ENCODE measurements around the gene SLC9B2. TPM values are rescaled to one million over a fixed set of nuclear protein-coding genes. Genes with fewer than 3 reads are reported as not detected.

The SLC9B2 gene
- total and polyA plus RNA-seq, 2 donors (not counting 1 experiment from before 2014, with no cell fraction given): 16.4 to 37.6 TPM

DNA sequence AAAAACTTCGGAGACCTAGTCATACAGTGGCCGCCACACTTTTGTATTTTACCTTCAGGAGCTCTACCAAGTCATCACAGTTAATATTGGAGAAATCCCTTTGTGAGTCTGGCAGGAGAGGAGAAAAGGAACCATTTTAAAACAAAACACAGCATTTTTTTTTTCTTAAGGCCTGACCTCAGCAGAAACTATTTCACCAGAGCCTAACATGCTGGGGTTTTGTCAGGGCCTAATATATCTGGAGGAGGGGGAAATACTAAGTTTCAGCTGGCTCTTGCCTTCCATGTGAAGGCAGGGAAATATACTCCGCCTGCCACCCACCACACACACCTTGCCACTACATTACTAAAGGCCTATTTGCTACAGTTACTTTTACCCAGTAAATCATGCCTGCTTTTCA lies 49.6 kb upstream of the SLC9B2 start:
- ATAC-seq (ENCODE audit: low read depth): no peak
- DNase-seq: no peak
- Histone ChIP-seq H3K4me3 (ENCODE audit: control extremely low read depth in 1 of 5, extremely low read depth in 1 of 5, insufficient read depth in 1 of 5, low read depth in 2 of 5, low read length in 4 of 5) (no peak overlapping the region), H3K4me2 (replicated peaks; ENCODE audit: low read depth, low read length, poor library complexity, severe bottlenecking) (no peak overlapping the region), H4K20me1 (ENCODE audit: control insufficient read depth, insufficient read depth, low read length, poor library complexity, severe bottlenecking) (no peaks in the 10 kb centered on the region), H3K4me1 (ENCODE audit: control insufficient read depth in 2 of 2, insufficient read depth in 2 of 2, low read length in 2 of 2) (no peaks in the 10 kb centered on the region), H3K9me3 (ENCODE audit: control extremely low read depth in 1 of 3, control insufficient read depth in 2 of 3, insufficient read depth in 1 of 3, low read length in 2 of 3) (peaks cover 0 to 5% (median 0%) of the 10 kb centered on the region in 3 donors), H3K79me2 (ENCODE audit: control insufficient read depth, insufficient read depth, low read length) (no peaks in the 10 kb centered on the region), H3K27ac (ENCODE audit: low read length in 2 of 2) (no peak overlapping the region), H3K27me3 (replicated peaks in 1 of 4; ENCODE audit: control extremely low read depth in 1 of 4, control insufficient read depth in 3 of 4, insufficient read depth in 4 of 4, low read length in 3 of 4) (no peaks in the 10 kb centered on the region), H3K9ac (ENCODE audit: low read length) (no peak overlapping the region), H2AFZ (ENCODE audit: insufficient read depth, low read depth, low read length, poor library complexity, severe bottlenecking) (no peak overlapping the region), H3K36me3 (replicated peaks in 1 of 2; ENCODE audit: control extremely low read depth in 1 of 2, control insufficient read depth in 1 of 2, extremely low read depth in 1 of 2, insufficient read depth in 2 of 2, low read length in 1 of 2) (peaks cover 0 to 2% of the 10 kb centered on the region in 2 experiments)
- H3K27me3 Mint-ChIP-seq: no peaks in the 10 kb centered on the region
- ChIA-PET CTCF (no interaction called here), POLR2A (no interaction called here)
- TF ChIP-seq, protein P1, sequence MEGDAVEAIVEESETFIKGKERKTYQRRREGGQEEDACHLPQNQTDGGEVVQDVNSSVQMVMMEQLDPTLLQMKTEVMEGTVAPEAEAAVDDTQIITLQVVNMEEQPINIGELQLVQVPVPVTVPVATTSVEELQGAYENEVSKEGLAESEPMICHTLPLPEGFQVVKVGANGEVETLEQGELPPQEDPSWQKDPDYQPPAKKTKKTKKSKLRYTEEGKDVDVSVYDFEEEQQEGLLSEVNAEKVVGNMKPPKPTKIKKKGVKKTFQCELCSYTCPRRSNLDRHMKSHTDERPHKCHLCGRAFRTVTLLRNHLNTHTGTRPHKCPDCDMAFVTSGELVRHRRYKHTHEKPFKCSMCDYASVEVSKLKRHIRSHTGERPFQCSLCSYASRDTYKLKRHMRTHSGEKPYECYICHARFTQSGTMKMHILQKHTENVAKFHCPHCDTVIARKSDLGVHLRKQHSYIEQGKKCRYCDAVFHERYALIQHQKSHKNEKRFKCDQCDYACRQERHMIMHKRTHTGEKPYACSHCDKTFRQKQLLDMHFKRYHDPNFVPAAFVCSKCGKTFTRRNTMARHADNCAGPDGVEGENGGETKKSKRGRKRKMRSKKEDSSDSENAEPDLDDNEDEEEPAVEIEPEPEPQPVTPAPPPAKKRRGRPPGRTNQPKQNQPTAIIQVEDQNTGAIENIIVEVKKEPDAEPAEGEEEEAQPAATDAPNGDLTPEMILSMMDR (IDR thresholded peaks at IDR 0.05): no peak
- no peak for TF ChIP-seq EZH2 (IDR thresholded peaks at IDR 0.05; ENCODE audit: borderline replicate concordance, insufficient read depth, low read depth, low read length, poor library complexity, severe bottlenecking)
- no peak overlapping the region for H3K27ac Mint-ChIP-seq
- intact Hi-C loops (cut with micrococcal nuclease): no loop called here
- no CpG with 5 or more reads among the region's 3 CpGs for WGBS (ENCODE audit: insufficient coverage)
- no peaks in the 10 kb centered on the region for H3K4me1 Mint-ChIP-seq
- H3K9me3 Mint-ChIP-seq (ENCODE audit: insufficient read depth): peaks cover 6% of the 10 kb centered on the region
- no peak overlapping the region for H3K4me3 Mint-ChIP-seq

DNA sequence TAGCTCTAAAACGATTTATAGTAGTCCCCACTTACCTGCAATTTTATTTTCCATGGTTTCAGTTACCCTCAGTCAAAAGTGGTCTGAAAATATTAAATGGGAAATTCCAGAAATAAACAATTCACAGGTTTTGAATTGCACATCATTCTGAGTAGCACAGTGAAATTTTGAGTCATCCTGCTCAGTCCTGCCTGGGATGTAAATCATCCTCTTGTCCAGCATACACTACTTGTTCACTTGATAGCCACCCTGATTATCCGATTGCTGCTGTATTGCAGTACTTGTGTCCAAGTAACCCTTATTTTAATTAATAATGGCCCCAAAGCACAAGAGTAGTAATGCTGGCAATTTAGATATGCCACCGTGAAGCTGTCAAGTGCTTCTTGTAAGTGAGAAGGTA lies 46.6 kb upstream of the SLC9B2 start:
- WGBS (ENCODE audit: insufficient coverage): no CpG with 5 or more reads among the region's 3 CpGs
- no peak overlapping the region for H3K4me3 Mint-ChIP-seq
- H3K27ac Mint-ChIP-seq: no peak overlapping the region
- no peak for ATAC-seq (ENCODE audit: low read depth)
- ChIA-PET CTCF (no interaction called here), POLR2A (no interaction called here)
- H3K27me3 ChIP-seq (replicated peaks in 1 of 4; ENCODE audit: control extremely low read depth in 1 of 4, control insufficient read depth in 3 of 4, insufficient read depth in 4 of 4, low read length in 3 of 4): no peaks in the 10 kb centered on the region
- H3K4me2 ChIP-seq (replicated peaks; ENCODE audit: low read depth, low read length, poor library complexity, severe bottlenecking): no peak overlapping the region
- H3K79me2 ChIP-seq (ENCODE audit: control insufficient read depth, insufficient read depth, low read length): no peaks in the 10 kb centered on the region
- no peak overlapping the region for H2AFZ ChIP-seq (ENCODE audit: insufficient read depth, low read depth, low read length, poor library complexity, severe bottlenecking)
- no peaks in the 10 kb centered on the region for H3K4me1 Mint-ChIP-seq
- DNase-seq: no peak
- H3K4me3 ChIP-seq (ENCODE audit: control extremely low read depth in 1 of 5, extremely low read depth in 1 of 5, insufficient read depth in 1 of 5, low read depth in 2 of 5, low read length in 4 of 5): no peak overlapping the region
- H3K27ac ChIP-seq (ENCODE audit: low read length in 2 of 2): no peak overlapping the region
- no peaks in the 10 kb centered on the region for H4K20me1 ChIP-seq (ENCODE audit: control insufficient read depth, insufficient read depth, low read length, poor library complexity, severe bottlenecking)
- no peaks in the 10 kb centered on the region for H3K4me1 ChIP-seq (ENCODE audit: control insufficient read depth in 2 of 2, insufficient read depth in 2 of 2, low read length in 2 of 2)
- H3K9me3 Mint-ChIP-seq (ENCODE audit: insufficient read depth): peaks cover 3% of the 10 kb centered on the region
- H3K27me3 Mint-ChIP-seq: no peaks in the 10 kb centered on the region
- TF ChIP-seq EZH2 (IDR thresholded peaks at IDR 0.05; ENCODE audit: borderline replicate concordance, insufficient read depth, low read depth, low read length, poor library complexity, severe bottlenecking): no peak
- TF ChIP-seq, protein P1 (IDR thresholded peaks at IDR 0.05): no peak
- intact Hi-C loops (cut with micrococcal nuclease): no loop called here
- H3K36me3 ChIP-seq (replicated peaks in 1 of 2; ENCODE audit: control extremely low read depth in 1 of 2, control insufficient read depth in 1 of 2, extremely low read depth in 1 of 2, insufficient read depth in 2 of 2, low read length in 1 of 2): peaks cover 0 to 2% of the 10 kb centered on the region in 2 experiments
- H3K9ac ChIP-seq (ENCODE audit: low read length): no peak overlapping the region
- H3K9me3 ChIP-seq (ENCODE audit: control extremely low read depth in 1 of 3, control insufficient read depth in 2 of 3, insufficient read depth in 1 of 3, low read length in 2 of 3): no peaks in the 10 kb centered on the region

All from B cell (primary cell).